ENCODE data around the gene EGFLAM.
A peak's percentile ranks its signal among the peaks of the same experiment; 100 is the strongest.

EGFLAM gene

GRCh38 chr5:38479315-38479904, 221.1 kb downstream of the EGFLAM start:
- no peak for DNase-seq

GRCh38 chr5:38483805-38484398, 225.5 kb downstream of the EGFLAM start:
- DNase-seq = no peak

- DNase-seq = no peak
These were observed 235.8 kb downstream of the EGFLAM start for GRCh38 chr5:38494175-38494574.

- DNase-seq = peak; percentile 24
These were observed 236.4 kb downstream of the EGFLAM start for GRCh38 chr5:38494763-38495162.

GRCh38 chr5:38497946-38498345, 239.6 kb downstream of the EGFLAM start:
- no peak for DNase-seq

- no peak for DNase-seq
These were observed 242.4 kb downstream of the EGFLAM start for GRCh38 chr5:38500573-38501260.

- no peak for DNase-seq
These were observed 247.9 kb downstream of the EGFLAM start for GRCh38 chr5:38506302-38506701.

GRCh38 chr5:38509185-38509584, 250.8 kb downstream of the EGFLAM start:
- DNase-seq = no peak

All from NCI-H510A treated with DMSO at 0.1 percent for 48 hours (cell line).